Duodenal mucosa (tissue), 2 donors: ENCODE results near the gene LRRC71.

Experiments used
- H3K27ac ChIP-seq: one replicate; pipeline ENCODE4 v1.7.0; 2013; ENCODE audit warnings: low read depth, low read length
- H3K27me3 ChIP-seq, 2 donors: one replicate each; pipeline ENCODE4 v1.7.0; 2013; ENCODE audit warnings: low read length in 2 of 2, control low read depth in 1 of 2; ENCODE audit not compliant: insufficient read depth in 2 of 2, control insufficient read depth in 1 of 2
- H3K36me3 ChIP-seq, 2 donors: one replicate each; pipeline ENCODE4 v1.7.0; 2013; ENCODE audit warnings: low read length in 2 of 2, control low read depth in 1 of 2; ENCODE audit not compliant: insufficient read depth in 2 of 2, control insufficient read depth in 1 of 2
- H3K4me1 ChIP-seq, 2 donors: one replicate each; pipeline ENCODE4 v1.7.0; 2013; ENCODE audit warnings: low read length in 2 of 2, control low read depth in 1 of 2; ENCODE audit not compliant: insufficient read depth in 2 of 2, control insufficient read depth in 1 of 2
- H3K4me3 ChIP-seq, 2 donors: one replicate each; pipeline ENCODE4 v1.7.0; 2013; ENCODE audit warnings: low read length in 2 of 2, low read depth in 1 of 2
- H3K9ac ChIP-seq, 2 donors: one replicate each; pipeline ENCODE4 v1.7.0; 2013; ENCODE audit warnings: low read length in 2 of 2, low read depth in 1 of 2
- H3K9me3 ChIP-seq, 2 donors: one replicate each; pipeline ENCODE4 v1.7.0; 2013; ENCODE audit warnings: low read length in 2 of 2, control low read depth in 1 of 2; ENCODE audit not compliant: control insufficient read depth in 1 of 2

Gene LRRC71

DNA sequence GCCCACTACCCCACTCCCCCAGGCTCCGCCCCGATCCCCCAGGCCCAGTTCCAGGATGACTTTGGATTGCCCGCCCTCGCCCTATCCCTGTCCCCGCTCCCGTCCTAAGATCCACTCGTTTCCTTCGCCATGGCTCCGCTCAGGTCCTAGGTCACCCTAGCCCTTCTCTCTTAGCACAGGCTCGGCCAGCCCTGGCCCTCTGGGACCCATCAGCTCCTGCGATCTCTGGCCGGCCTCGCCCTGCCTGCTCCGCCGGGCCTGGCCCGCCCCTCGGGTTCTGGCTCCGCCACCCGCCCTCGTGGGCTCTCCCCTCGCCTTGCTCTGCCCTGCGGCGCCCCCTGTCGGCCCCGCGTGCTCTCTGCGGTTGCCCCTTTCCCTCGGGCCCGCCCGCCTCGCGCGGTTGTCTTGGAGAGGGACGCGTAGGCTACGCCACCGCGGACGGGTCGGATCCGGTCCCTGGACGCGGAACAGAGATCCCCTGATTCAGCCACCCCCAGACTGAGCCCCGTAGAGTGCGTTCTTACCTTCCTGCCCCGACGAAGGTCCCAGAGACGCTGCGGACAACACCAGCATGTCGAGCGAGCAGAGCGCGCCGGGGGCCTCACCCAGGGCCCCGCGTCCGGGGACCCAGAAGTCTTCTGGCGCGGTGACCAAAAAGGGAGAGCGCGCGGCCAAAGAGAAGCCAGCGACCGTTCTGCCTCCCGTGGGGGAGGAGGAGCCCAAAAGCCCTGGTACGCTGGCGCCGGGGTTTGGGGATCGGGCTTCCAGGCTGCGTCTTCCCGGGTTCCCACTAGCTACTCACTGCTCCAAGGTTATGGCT is at the start of gene LRRC71:
Gene LRRC71 (plus strand): TSS at position 400 of the 820 bp plus-strand sequence. CDS start 172 bp downstream, at position 572.
- Histone ChIP-seq H3K4me3 (peak within 1 kb of the TSS in 1 of 2 donors; percentile 28), H3K27me3 (peaks cover 53% of the 10 kb centered on the region in 2 donors), H3K9ac (no peak within 1 kb of the TSS), H3K9me3 (no peaks in the 10 kb centered on the region), H3K36me3 (peaks cover 0 to 1% of the 10 kb centered on the region in 2 donors), H3K27ac (no peak within 1 kb of the TSS), H3K4me1 (peaks cover 6 to 9% of the 10 kb centered on the region in 2 donors)

- Histone ChIP-seq H3K36me3 (no peaks in the 10 kb centered on the region), H3K27me3 (peaks cover 0 to 6% of the 10 kb centered on the region in 2 donors), H3K27ac (no peak overlapping the region), H3K9ac (no peak overlapping the region), H3K9me3 (no peaks in the 10 kb centered on the region), H3K4me1 (no peaks in the 10 kb centered on the region), H3K4me3 (no peak overlapping the region)
Observed at GRCh38 chr1:156873659-156874058, 46.8 kb upstream of the LRRC71 start.

DNA sequence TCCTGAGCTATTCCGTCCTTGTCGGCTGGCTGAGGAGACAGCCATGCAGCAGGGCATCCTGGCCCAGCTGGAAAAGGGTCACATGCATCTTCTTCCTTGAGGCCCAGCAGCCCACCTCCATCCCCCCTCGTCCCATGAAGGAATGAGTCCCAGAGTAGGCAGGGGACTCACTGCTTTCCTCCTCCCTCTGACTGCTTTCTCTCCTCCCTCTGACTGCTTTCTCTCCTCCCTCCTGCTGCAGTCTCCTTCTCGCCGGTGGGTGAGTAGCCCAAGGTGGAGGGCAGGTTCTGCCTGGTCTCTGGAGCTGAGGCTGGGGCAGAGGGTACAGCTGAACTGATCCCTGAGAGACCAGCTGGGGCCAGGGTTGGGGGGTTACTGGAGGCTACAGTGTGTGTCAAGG is 46.3 kb upstream of the LRRC71 start:
- Histone ChIP-seq H3K4me3 (no peak overlapping the region), H3K27ac (no peak overlapping the region), H3K9me3 (no peaks in the 10 kb centered on the region), H3K27me3 (peaks cover 0 to 6% of the 10 kb centered on the region in 2 donors), H3K9ac (no peak overlapping the region), H3K36me3 (no peaks in the 10 kb centered on the region), H3K4me1 (no peaks in the 10 kb centered on the region)

DNA sequence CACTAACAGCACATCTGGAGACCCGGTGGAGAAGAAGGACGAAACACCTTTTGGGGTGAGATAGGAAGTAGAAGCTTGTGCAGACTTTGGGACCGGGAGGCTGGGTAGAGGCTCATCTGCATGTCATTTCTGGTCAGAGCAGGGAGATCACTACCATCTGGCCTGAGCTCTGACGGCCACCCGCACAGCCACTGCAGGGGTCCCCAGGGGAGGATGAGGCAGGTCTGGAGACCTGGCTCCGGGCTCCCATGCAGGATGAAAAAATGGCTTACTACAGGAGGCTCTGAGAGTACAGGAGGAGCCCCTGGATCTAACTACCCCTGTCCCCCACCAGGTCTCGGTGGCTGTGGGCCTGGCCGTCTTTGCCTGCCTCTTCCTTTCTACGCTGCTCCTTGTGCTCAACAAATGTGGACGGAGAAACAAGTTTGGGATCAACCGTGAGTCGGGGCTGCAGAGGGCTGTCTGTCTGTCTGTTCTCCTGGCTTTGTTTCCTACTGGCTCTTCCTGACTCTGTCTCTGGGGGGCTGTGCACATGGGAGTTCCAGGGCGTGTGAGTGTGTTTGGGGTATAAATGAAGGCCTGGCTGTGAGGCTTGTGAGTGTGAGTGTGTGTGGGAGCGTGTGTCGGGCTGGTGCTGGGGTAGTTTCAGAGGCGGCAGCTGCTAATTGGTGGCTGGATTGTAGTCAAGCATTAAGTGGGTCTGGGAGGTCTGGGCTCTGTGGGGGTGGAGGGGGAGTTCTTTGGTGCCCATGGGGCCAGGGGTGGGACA is 45.7 kb upstream of the LRRC71 start:
- H3K4me1 ChIP-seq, result no peaks in the 10 kb centered on the region
- no peak overlapping the region for H3K4me3 ChIP-seq
- peaks cover 0 to 6% of the 10 kb centered on the region in 2 donors for H3K27me3 ChIP-seq
- H3K9ac ChIP-seq, result no peak overlapping the region
- no peak overlapping the region for H3K27ac ChIP-seq
- H3K36me3 ChIP-seq, result no peaks in the 10 kb centered on the region
- no peaks in the 10 kb centered on the region for H3K9me3 ChIP-seq

DNA sequence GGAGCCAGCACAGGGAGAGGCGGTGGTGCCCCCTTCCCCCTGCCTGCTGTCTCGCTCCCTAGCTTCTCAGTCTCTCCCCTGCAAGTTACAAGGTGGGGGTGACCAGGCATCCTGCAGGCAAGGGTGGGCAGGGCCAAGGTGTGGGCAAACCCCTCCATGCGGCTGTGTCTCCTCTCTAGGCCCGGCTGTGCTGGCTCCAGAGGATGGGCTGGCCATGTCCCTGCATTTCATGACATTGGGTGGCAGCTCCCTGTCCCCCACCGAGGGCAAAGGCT is 45.2 kb upstream of the LRRC71 start:
- H3K27ac ChIP-seq, result no peak overlapping the region
- no peak overlapping the region for H3K9ac ChIP-seq
- peaks cover 0 to 9% of the 10 kb centered on the region in 2 donors for H3K27me3 ChIP-seq
- H3K4me3 ChIP-seq, result no peak overlapping the region
- no peaks in the 10 kb centered on the region for H3K36me3 ChIP-seq
- H3K4me1 ChIP-seq, result no peaks in the 10 kb centered on the region
- no peaks in the 10 kb centered on the region for H3K9me3 ChIP-seq

- peaks cover 0 to 12% of the 10 kb centered on the region in 2 donors for H3K27me3 ChIP-seq
- H3K36me3 ChIP-seq, result no peaks in the 10 kb centered on the region
- H3K27ac ChIP-seq, result no peak overlapping the region
- no peaks in the 10 kb centered on the region for H3K4me1 ChIP-seq
- no peak overlapping the region for H3K4me3 ChIP-seq
- no peak overlapping the region for H3K9ac ChIP-seq
- H3K9me3 ChIP-seq, result no peaks in the 10 kb centered on the region
Observed at GRCh38 chr1:156876281-156876680, 44.2 kb upstream of the LRRC71 start.

DNA sequence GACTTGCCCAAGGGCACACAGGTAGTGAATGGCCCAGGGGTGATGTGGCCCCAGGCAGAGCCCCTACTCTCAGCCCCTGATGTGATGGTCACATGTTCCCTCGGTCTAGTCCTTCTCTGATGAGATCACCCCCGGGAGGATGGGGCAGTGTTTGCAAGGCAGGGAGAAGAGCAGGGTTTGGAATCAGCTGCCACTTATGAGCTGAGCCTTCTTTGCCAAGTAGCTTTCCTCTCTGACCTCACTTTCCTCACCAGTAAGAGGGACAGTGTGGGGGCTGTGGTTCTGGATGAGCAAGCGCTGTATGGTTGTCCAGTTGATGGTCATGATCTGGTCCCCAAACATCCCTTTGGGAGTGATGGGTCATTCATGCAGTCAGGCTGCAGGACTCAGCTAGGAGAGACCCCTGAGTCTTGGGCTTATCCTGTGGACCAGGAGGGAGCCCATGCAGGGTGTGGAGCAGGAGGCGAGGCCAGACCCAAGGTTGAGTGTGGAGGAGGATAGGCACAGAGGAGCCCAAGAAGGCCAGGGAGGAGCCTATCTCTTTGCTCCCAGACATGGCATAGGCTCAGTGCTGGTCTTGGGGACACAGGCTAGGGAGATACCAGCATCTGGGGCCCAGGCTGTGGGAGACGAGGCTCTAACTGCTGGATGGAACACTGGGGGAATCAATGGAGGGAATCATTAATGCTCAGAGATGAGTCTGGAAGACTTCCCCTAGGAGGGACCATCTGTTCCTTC is 42.8 kb upstream of the LRRC71 start:
- no peak overlapping the region for H3K27ac ChIP-seq
- no peaks in the 10 kb centered on the region for H3K4me1 ChIP-seq
- H3K9me3 ChIP-seq, result no peaks in the 10 kb centered on the region
- no peak overlapping the region for H3K4me3 ChIP-seq
- peaks cover 7 to 21% of the 10 kb centered on the region in 2 donors for H3K27me3 ChIP-seq
- no peaks in the 10 kb centered on the region for H3K36me3 ChIP-seq
- no peak overlapping the region for H3K9ac ChIP-seq

GRCh38 chr1:156879876-156880275 is 40.6 kb upstream of the LRRC71 start:
- H3K36me3 ChIP-seq, result no peaks in the 10 kb centered on the region
- no peak overlapping the region for H3K4me3 ChIP-seq
- peaks cover 16 to 36% of the 10 kb centered on the region in 2 donors for H3K27me3 ChIP-seq
- H3K4me1 ChIP-seq, result no peaks in the 10 kb centered on the region
- H3K27ac ChIP-seq, result no peak overlapping the region
- no peak overlapping the region for H3K9ac ChIP-seq
- H3K9me3 ChIP-seq, result no peaks in the 10 kb centered on the region

DNA sequence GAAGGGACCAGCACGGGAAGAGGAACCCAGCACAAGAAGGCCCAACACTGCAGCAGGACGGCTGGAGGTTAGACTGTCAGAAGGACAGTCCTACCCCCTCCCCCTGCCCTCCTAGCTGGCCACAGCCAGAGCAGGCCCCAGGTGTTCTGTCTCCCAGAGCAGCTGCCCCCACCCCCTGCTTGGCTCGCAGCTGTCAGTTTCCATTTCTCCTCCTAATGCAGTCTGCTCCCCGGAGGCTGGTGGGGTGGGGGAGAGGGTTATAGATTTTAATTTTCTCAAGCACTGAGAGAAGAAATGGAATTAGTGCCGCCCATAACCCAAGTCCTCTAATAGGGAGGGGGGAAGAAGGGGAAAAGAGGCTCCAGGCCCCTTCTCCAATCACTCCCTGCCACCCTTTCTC is 40.0 kb upstream of the LRRC71 start:
- Histone ChIP-seq H3K9me3 (no peaks in the 10 kb centered on the region), H3K9ac (no peak overlapping the region), H3K27ac (no peak overlapping the region), H3K4me1 (no peaks in the 10 kb centered on the region), H3K27me3 (peaks cover 16 to 38% of the 10 kb centered on the region in 2 donors), H3K36me3 (no peaks in the 10 kb centered on the region), H3K4me3 (no peak overlapping the region)

DNA sequence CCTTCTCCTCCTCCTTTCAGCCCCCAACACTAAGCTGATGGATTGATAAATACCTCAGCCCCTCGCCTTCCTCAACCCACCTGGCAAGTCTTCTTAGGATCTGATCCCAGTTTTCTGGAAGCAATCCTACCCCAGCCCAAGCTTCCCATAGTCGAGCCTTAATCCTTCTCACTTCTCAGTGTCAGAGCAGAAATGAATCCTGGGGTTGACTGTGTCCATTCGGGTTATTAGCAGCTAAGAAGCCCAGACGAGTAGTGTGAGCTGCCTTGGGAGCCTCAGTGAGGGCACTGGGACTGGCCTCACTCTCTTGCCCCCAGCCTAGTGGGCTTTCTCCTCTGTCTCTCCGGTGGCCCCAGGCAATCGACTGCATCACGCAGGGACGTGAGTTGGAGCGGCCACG is 39.3 kb upstream of the LRRC71 start:
- H3K9me3 ChIP-seq, result no peaks in the 10 kb centered on the region
- no peak overlapping the region for H3K9ac ChIP-seq
- peaks cover 16 to 38% of the 10 kb centered on the region in 2 donors for H3K27me3 ChIP-seq

More for the DNA sequence above, 39.3 kb upstream of the LRRC71 start:
- H3K36me3 ChIP-seq, result no peaks in the 10 kb centered on the region
- H3K4me1 ChIP-seq, result no peaks in the 10 kb centered on the region
- no peak overlapping the region for H3K27ac ChIP-seq
- H3K4me3 ChIP-seq, result no peak overlapping the region
